Cardiac muscle cell (in vitro differentiated cells and primary cell): ENCODE results near the gene CAMKK2. TPM values are rescaled to one million over a fixed set of nuclear protein-coding genes. Genes with fewer than 3 reads are reported as not detected.

Experiments
- DNase-seq, 2 donors: peaks; one replicate each; pipeline versions ENCODE4 v3.0.0 to v3.0.0-alpha.2; 2010 to 2017; ENCODE audit warnings: low read depth in 1 of 2, low spot score in 1 of 2
- H3K27ac ChIP-seq: fragments of 200-600 bp; sonication (generic); 2 replicates; pipeline ENCODE4 v1.5.1; 2016
- H3K27me3 ChIP-seq: fragments of 200-600 bp; sonication (generic); 2 replicates; pipeline ENCODE4 v1.6.0; 2016; ENCODE audit warnings: control low read depth
- H3K36me3 ChIP-seq: fragments of 200-600 bp; sonication (generic); 2 replicates; pipeline ENCODE4 v1.5.1; 2016; ENCODE audit warnings: control low read depth
- H3K4me1 ChIP-seq: fragments of 200-600 bp; sonication (generic); 2 replicates; pipeline ENCODE4 v1.8.1; 2017; ENCODE audit warnings: low read depth, mild to moderate bottlenecking, mixed run types
- H3K4me3 ChIP-seq: fragments of 200-600 bp; sonication (generic); 2 replicates; pipeline ENCODE4 v1.5.1; 2016; ENCODE audit warnings: mild to moderate bottlenecking
- H3K9me3 ChIP-seq: fragments of 200-600 bp; sonication (generic); 2 replicates; pipeline ENCODE4 v1.5.1; 2017; ENCODE audit warnings: low read depth, mild to moderate bottlenecking, control low read depth
- polyA plus RNA-seq: library from polyadenylated mRNA; unstranded; fragments of >200 nt; fragmentation: Nextera tagmentation; extraction: Ambion mirVana; gene quantifications from 2 replicates; pipeline ENCODE4 v1.2.1, GENCODE V29; 2016
- total RNA-seq: library from RNA; depleted of rRNA; stranded (reverse); fragments of >200 nt; gene quantifications from 2 replicates; pipeline ENCODE4 v1.2.3, GENCODE V29; 2016
- TF ChIP-seq, protein P1 (sequence below): IDR thresholded peaks from 2 replicates; pipeline ENCODE4 v1.5.1; 2012; ENCODE audit warnings: low read depth, mild to moderate bottlenecking, low read length

CAMKK2 gene
- total and polyA plus RNA-seq, 2 experiments from 2014 or later: 18.6 to 22.9 TPM

DNA sequence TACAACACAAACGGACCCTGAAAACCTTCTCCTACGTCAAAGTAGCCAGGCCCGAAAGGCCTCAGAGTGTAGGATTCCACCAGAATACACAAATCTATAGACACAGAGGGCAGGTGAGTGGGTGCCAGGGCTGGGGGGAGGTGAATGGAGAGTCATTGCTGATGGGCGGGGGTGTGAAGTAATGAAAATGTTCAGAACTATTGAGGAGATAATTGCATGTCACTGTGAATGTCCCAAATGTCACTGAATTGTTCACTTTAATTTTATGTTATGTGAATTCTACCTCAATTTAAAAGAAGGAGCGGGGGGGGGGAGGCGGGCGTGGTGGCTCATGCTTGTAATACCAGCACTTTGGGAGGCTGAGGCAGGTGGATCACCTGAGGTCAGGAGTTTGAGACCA, 50.6 kb downstream of the CAMKK2 start:
- H3K27me3 ChIP-seq: no peaks in the 10 kb centered on the region

DNA sequence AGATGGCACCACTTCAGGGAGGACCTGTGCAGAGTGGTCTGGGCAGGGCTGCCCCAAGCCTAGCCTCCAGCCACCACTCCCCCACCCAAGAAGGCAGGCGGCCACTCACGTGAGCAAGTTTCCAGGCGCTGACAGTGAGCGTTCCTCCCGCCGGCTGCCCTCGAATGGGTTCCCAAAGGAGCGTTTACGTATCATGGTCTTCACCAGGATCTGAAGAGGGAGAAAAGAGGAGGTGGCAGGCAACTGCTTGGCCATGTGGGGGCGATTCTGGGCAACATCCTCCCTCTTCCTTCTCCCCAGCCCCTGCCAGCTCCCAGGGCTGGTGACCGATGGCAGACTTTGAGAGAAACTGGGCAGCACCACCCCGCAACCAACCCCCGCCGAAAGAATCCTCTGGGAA, 51.5 kb downstream of the CAMKK2 start:
- no peak for DNase-seq
- TF ChIP-seq, protein P1, sequence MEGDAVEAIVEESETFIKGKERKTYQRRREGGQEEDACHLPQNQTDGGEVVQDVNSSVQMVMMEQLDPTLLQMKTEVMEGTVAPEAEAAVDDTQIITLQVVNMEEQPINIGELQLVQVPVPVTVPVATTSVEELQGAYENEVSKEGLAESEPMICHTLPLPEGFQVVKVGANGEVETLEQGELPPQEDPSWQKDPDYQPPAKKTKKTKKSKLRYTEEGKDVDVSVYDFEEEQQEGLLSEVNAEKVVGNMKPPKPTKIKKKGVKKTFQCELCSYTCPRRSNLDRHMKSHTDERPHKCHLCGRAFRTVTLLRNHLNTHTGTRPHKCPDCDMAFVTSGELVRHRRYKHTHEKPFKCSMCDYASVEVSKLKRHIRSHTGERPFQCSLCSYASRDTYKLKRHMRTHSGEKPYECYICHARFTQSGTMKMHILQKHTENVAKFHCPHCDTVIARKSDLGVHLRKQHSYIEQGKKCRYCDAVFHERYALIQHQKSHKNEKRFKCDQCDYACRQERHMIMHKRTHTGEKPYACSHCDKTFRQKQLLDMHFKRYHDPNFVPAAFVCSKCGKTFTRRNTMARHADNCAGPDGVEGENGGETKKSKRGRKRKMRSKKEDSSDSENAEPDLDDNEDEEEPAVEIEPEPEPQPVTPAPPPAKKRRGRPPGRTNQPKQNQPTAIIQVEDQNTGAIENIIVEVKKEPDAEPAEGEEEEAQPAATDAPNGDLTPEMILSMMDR: no peak
- H3K36me3 ChIP-seq: peaks cover 4% of the 10 kb centered on the region
- no peak overlapping the region for H3K4me3 ChIP-seq
- H3K4me1 ChIP-seq: peaks cover 7% of the 10 kb centered on the region
- no peaks in the 10 kb centered on the region for H3K9me3 ChIP-seq
- no peak overlapping the region for H3K27ac ChIP-seq
- no peaks in the 10 kb centered on the region for H3K27me3 ChIP-seq

More for the DNA sequence above, 50.6 kb downstream of the CAMKK2 start:
- Histone ChIP-seq H3K27ac (no peak overlapping the region), H3K4me3 (no peak overlapping the region), H3K9me3 (no peaks in the 10 kb centered on the region), H3K4me1 (peaks cover 1% of the 10 kb centered on the region), H3K36me3 (peaks cover 6% of the 10 kb centered on the region)
- TF ChIP-seq, protein P1: no peak
- DNase-seq: no peak

DNA sequence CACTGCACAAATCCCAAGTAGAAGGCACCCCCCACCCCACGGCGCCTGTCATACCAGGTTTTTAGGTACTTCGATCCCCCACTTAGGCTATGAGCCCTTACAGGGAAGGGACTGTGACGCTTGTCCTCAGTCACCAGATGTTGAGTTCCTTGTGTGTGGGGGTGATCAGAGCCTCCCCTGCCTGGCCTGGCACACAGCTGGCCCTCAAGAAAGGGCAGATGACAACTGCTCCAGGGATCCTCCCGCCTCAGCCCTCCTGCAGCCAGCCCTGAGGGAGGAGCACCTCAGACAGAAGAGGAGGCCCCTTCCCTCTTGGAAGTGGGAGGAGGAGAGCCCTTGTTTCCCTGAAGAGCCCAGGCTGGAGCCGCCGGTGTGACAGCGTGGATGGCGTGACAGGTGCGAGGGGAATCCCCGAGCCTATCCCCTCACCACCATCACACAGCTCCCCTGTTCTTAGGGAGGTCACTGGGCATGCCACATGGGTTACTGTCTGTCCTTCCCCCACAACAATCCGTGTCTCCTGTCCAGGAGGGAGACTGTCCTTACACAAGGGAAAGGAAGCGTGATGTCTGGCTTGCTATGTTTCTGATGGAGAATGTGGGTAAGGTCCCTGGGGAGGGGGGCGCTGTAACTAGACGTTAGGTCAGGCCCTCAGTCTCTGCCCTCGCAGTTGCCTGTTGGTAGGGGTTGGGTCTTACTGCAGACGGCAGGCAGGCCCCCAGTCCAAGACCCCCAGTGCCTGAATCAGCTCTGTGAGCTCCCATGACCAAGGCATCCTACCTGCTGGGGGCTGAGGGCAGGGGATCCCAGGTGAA, 55.1 kb downstream of the CAMKK2 start:
- Histone ChIP-seq H3K4me3 (no peak overlapping the region), H3K27ac (no peak overlapping the region), H3K9me3 (no peaks in the 10 kb centered on the region), H3K36me3 (peaks cover 3% of the 10 kb centered on the region), H3K4me1 (peaks cover 18% of the 10 kb centered on the region), H3K27me3 (no peaks in the 10 kb centered on the region)
- no peak for DNase-seq
- TF ChIP-seq, protein P1: no peak

DNA sequence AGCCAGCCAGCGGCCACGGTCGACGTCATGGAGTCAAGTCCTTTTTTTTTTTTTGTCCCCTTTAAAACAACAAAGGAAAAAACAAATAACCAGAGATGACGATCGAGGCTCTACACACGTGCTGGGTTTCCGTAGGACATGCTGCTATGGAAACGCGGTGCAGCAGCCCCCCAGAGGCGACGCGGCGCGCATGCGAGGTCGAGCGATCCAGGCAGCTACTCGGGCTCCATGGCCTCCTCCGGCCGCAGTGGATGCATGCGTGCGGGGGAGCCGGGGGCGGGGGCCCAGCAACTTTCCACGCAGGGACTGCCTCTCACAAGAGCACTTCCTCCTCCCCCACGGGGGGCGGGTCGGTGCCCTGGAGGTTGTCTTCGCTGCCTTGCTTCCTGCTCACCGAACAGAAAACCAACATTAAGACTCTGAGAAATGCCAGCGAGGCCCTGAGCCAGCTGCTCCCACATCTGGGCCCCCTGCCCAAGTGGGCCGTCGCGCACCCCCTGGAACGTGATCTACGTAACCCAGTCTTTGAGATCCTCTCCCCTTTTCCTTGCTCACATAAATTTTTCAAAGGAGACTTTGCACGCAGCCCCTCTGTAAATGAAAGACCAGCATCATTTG, 55.9 kb downstream of the CAMKK2 start:
- no peaks in the 10 kb centered on the region for H3K27me3 ChIP-seq
- no peak overlapping the region for H3K4me3 ChIP-seq
- DNase-seq: peak in 1 of 2 donors; percentile 89
- H3K9me3 ChIP-seq: no peaks in the 10 kb centered on the region
- TF ChIP-seq, protein P1: no peak
- H3K4me1 ChIP-seq: peaks cover 18% of the 10 kb centered on the region
- peaks cover 3% of the 10 kb centered on the region for H3K36me3 ChIP-seq
- H3K27ac ChIP-seq: no peak overlapping the region

DNA sequence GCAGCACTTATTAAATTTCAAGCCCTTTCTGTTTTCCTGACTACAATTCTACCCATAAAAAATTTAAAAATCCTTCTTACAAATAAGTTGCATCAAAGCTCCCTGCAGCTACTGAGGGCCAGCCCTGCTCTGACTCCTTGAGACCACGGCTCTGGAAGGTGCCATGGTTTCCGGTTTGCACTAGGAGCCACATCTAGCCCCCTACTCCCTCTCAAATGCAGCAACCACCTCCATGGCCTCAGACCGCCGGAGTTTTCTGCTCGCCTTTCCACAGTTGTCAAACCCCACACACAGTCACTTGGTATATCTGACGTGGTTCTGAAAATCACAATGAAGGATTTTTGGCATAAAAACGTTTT, 56.5 kb downstream of the CAMKK2 start:
- Histone ChIP-seq H3K4me3 (no peak overlapping the region), H3K4me1 (peaks cover 18% of the 10 kb centered on the region), H3K9me3 (no peaks in the 10 kb centered on the region), H3K27me3 (no peaks in the 10 kb centered on the region), H3K36me3 (peaks cover 3% of the 10 kb centered on the region), H3K27ac (no peak overlapping the region)
- no peak for DNase-seq
- TF ChIP-seq, protein P1: no peak
